NCI-H1436 (cell line): ENCODE results near the gene AKT1S1.
A peak's percentile ranks its signal among the peaks of the same experiment; 100 is the strongest.

Source experiments
- DNase-seq: peaks from one replicate; lab custom pipeline; 2025; lab: John Stamatoyannopoulos, UW

Gene AKT1S1

GRCh38 chr19:49883094-49883493, 5.9 kb upstream of the AKT1S1 start:
- DNase-seq: no peak

- no peak for DNase-seq
These were observed 5.5 kb upstream of the AKT1S1 start for GRCh38 chr19:49882643-49883042.

- DNase-seq: no peak
These were observed 4.7 kb upstream of the AKT1S1 start for GRCh38 chr19:49881672-49882394.

- no peak for DNase-seq
These were observed 4.0 kb upstream of the AKT1S1 start for GRCh38 chr19:49881186-49881585.

- DNase-seq: no peak
These were observed 3.2 kb upstream of the AKT1S1 start for GRCh38 chr19:49880162-49880869.

GRCh38 chr19:49879243-49879963, 2.2 kb upstream of the AKT1S1 start:
- DNase-seq: no peak

GRCh38 chr19:49878744-49879070, 1.6 kb upstream of the AKT1S1 start:
- no peak for DNase-seq

- DNase-seq: peak; percentile 98
These were observed 956 bp upstream of the AKT1S1 start for GRCh38 chr19:49877879-49878743.

- DNase-seq: peak; percentile 100
These were observed 634 bp downstream of the AKT1S1 start for GRCh38 chr19:49876422-49877019.

- DNase-seq: peak; percentile 72
These were observed 1.2 kb downstream of the AKT1S1 start for GRCh38 chr19:49875857-49876421.

- DNase-seq: no peak
These were observed 2.0 kb downstream of the AKT1S1 start for GRCh38 chr19:49875177-49875576.

GRCh38 chr19:49874503-49875157, 2.5 kb downstream of the AKT1S1 start:
- no peak for DNase-seq

- no peak for DNase-seq
These were observed 3.3 kb downstream of the AKT1S1 start for GRCh38 chr19:49873834-49874233.

GRCh38 chr19:49873129-49873521, 4.0 kb downstream of the AKT1S1 start:
- DNase-seq: no peak

GRCh38 chr19:49872245-49873128, 4.7 kb downstream of the AKT1S1 start:
- no peak for DNase-seq

GRCh38 chr19:49871349-49871985, 5.7 kb downstream of the AKT1S1 start:
- no peak for DNase-seq

- DNase-seq: no peak
These were observed 6.8 kb downstream of the AKT1S1 start for GRCh38 chr19:49870309-49870901.

- DNase-seq: peak; percentile 100
These were observed 7.5 kb downstream of the AKT1S1 start for GRCh38 chr19:49869484-49870308.
